Measurements from ENCODE around the gene FCER1G.
"Not testable (repeated sequence)": the region's sequence is repeated elsewhere in the genome, so short reads cannot be mapped to it uniquely, and the experiment has no call there.

FCER1G gene

DNA sequence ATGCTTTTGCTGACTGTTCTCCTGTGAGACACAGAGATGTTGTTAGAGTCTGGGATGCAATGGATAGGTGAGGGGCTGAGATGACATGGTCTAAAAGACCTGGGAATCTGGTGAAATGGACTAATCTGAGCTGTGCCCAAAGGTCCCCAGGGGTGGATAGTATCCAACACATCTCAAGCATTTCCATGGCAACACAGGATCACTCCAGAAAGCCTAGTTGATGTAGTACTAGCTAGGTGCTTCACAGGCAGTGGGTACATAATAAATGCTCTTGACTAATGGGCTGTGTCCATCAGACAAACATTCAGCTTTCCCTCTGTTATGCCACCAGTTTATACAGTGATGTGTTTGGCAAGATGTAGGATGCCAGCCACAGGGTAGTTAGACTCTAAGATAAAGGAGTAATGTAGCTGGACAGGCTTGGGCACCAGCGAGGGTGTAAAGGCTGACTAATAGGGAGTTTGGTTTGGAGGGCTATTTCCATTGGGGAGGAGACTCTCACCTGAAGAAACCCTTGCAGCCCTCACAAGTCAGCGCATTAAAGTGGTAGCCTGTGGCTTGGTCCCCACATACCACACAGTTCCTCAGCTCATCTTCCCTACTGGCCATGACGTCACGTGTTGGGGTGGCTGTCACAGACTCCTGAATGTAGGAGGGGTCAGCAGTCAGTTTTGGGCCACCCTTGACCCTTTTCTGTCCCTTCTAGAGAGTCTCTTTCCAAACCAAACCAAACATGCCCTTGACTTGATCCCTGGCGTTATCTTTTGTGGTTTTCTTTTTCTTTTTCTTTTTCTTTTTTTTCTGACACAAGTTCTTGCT lies 21.1 kb downstream of the FCER1G start:
- ATAC-seq: no peak

DNA sequence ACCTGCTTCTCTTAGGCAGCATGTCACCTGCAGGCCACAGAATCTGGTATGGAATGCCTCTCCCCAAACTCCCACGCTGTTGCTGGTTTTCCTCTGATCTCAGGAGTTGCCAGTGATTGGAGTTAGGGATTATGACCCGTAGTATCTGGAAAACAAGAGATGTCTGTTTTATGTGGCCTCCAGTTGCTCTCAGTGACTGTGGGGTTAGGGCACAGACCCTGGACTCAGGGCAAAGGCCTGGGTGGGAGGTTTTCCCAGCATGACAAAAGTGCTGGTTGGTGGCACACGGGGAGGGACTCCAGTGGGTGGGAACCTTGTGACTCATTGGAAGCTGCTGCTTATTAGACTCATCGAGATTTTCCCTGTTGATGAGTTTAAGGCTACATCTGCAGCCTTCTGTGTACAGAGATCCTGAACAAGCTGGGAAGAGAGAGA lies 23.0 kb downstream of the FCER1G start, which contains the start of gene NR1I3:
Gene NR1I3, minus strand, starts transcription at position 165 of the 435 bp plus-strand sequence. CDS start 1,638 bp downstream, outside the sequence.
- ATAC-seq: no peak

DNA sequence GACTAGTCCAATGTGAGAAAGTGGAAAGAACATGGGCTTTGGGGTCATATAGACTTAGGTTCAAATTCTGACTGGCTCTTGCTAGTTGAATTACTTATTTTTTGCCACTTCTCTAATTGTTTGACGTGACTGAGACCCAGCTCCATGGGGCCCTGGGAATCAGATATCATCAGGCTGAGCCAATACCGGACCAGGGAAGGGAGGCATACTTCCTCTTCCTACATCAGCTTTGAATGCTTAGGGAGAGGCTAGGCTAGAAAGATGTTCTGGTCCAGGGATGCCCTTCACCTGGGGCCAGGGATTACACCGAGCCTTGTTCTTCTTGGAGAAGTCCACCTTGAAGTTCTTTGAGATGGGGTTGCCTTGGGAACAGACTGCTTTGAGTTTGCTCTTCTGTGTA lies 26.6 kb downstream of the FCER1G start:
- no peak for ATAC-seq

DNA sequence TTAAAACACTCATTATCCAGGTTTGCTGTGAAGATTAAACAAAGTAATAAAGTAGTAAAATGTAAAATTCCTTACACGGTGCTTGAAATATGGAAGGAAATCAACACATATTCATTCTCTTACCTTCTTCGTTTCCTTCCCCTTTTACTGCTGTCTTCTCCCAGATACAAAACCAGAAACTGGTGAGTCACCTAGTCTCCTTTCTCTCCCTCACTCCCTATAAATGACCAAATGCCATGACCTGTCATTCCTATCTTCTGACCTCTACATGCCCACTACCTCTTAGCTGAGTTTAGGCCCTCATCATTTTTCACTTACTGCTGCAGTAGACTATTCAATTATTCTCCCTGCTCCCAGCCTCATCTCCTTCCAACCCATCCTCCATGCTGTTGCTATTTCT lies 27.2 kb downstream of the FCER1G start:
- ATAC-seq: no peak

DNA sequence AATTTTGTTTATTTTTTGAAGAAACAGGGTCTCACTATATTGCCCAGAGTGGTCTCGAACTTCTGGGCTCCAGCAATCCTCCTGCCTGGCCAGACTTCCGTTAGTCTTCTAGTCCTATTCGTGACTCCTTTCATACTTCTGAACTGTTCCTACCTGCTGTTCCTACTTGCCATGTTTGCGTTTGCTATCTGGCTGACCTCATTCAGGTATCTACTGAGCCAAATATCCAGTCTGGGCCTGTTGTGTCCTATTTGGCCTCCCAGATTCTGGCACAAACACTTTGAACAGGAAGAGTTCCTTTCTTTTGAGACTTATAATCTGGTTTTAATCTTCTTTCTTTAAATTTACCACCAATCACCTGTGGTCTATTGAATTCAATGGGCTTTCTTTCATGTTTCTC lies 29.8 kb downstream of the FCER1G start:
- ATAC-seq: no peak

DNA sequence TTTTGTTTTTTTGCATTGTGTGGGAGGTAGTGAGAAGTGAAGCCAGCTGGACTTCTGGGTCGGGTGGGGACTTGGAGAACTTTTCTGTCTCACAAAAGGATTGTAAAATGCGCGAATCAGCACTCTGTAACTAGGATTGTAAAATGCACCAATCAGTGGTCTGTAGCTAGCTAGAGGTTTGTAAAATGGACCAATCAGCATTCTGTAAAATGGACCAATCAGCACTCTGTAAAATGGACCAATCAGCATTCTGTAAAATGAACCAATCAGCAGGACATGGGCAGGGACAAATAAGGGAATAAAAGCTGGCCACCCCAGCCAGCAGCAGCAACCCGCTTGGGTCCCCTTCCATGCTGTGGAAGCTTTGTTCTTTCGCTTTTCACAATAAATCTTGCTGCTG lies 35.0 kb downstream of the FCER1G start:
- ATAC-seq: not testable (repeated sequence)

DNA sequence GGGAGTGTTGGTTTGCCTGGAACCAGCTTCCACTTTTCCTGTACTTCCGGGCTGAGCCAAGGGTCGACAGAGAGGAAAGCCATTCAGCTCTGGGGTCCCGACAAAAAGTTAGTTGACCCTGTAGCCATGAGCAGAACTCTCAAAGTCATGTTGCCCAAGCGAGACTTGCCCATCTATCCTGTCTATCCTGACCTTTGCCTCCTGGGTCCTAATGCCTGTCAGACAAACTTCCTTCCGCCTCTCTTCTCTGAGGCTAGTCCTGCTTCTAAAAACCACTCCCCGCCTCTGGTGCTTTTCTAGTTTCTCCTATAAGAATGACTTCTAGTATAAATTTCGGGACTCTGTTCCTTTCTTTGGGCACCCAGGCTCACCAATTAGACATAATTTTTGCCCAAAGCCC lies 35.7 kb downstream of the FCER1G start:
- ATAC-seq: no peak

DNA sequence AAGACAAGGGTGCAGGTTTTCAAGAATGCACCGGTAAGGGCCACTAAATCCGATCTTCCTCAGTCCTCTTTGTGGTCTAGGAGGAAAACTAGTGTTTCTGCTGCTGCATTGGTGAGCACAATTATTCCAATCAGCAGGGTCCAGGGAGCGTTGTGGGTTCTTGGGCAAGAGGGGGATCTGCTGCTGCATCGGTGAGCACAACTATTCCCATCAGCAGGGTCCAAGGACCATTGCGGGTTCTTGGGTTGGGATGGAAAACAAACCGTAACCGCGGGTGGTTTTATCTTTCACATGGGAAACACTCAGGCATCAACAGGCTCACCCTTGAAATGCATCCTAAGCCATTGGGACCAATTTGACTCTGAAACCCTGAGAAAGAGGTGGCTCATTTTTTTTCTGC lies 36.5 kb downstream of the FCER1G start:
- no peak for ATAC-seq

DNA sequence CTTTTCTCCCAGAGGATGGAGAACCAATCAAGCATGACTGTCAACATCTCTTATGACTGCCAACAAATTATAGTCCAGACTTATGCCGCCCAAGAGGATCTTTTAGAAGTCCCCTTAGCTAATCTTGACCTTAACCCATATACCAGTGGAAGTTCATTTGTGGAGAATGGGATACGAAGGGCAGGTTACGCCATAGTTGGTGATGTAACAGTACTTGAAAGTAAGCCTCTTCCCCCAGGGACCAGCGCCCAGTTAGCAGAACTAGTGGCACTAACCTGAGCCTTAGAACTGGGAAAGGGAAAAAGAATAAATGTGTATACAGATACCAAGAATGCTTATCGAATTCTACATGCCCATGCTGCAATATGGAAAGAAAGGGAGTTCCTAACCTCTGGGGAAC lies 40.2 kb downstream of the FCER1G start:
- not testable (repeated sequence) for ATAC-seq

DNA sequence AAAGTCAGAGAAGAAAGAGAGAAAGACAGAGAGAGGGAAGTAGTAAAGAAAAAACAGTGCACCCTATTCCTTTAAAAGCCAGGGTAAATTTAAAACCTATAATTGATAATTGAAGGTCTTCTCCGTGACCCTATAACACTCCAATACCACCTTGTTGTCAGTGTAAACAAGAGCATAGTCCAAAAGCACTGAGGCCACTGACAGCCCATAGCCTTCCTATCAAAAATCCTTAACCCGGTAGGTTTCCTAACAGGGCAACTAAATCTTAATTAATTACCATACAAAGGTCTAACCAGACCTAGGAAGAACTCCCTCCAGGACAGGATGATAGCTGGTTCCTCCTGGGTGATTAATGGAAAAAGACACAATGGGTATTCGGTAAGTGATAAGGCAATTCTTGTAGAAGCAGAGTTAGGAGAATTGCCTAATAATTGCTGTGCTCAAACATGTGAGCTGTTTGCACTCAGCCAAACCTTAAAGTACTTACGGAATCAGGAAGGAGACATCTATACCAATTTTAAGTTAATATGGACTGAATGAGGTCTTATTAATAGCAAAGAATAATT lies 40.9 kb downstream of the FCER1G start:
- ATAC-seq: not testable (repeated sequence)

DNA sequence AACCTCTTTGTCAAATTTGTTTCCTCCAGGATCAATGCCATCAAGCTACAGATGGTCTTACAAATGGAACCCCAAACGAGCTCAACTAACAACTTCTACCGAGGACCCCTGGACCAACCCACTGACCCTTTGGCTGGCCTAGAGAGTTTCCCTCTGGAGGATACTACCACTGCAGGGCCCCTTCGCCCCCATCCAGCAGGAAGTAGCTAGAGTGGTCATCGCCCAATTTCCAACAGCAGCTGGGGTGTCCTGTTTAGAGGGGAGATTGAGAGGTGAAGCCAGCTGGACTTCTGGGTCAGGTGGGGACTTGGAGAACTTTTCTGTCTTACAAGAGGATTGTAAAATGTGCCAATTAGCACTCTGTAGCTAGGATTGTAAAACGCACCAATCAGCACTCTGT lies 42.0 kb downstream of the FCER1G start:
- not testable (repeated sequence) for ATAC-seq

DNA sequence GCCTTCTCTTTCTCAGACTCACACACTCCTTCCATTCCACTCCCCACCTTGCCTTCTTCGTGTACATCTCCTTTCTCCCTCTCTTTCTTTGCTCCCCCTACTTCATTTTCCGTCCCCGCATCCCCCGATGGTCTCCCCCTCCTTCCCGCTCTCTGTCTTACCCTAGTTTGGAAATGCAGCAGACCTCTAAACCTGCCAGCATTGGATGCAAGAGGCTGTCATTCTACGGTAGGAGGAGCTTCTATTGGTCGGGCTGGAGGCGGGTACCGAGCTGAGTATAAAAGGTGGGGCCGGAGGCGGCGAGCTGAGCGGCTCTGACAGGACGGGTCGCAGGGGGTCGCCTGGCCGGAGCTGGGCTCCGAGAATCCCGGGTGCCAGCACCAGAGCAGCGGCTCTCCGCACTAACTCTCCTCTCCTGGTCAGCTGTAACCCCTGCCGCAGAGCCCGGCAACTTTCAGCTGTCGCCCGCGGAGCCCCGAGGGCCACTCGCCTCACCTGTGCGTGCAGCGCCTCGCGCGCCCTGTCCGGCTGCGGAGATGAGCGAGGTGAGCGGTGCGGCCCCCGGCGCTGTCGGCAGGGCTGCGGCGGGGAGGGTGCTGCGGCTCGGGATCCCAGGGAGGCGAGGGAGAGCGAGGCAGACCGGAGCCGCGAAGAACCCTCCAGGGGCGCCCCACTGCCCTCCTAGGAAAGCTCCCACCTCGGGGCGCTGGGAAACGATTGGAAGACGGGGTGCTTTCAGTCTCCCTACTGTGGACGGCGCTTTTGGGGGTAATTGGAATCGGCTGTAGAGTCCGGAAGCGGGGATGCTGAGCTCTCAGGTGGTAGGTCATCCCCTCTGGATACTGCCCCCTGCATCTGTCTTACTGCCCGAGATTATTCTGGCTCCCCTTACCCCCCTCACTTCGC lies 43.6 kb downstream of the FCER1G start, which contains the start of gene PCP4L1:
Gene PCP4L1, plus strand, starts transcription at position 307 of the 906 bp plus-strand sequence. Its CDS starts 230 bp downstream, at position 537.
- ATAC-seq: peak; percentile 84 to 86

DNA sequence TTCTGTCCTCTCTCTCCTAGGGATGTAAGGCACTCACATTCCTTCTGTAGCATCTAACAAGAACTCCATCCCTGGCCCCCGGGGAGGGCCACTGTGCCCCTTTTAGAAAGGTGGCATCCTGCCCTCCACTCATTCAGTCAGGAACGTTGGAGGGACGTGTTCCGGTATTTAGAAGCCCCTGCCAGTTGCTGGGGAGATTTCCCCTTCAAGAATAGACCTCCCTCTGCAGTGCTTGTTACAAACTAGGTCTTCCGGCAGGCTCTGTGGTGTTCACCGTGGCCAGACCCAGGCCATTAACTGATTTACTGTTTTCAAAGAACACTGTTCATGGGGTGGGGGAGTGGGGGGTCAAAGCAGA lies 44.2 kb downstream of the FCER1G start:
- no peak for ATAC-seq

DNA sequence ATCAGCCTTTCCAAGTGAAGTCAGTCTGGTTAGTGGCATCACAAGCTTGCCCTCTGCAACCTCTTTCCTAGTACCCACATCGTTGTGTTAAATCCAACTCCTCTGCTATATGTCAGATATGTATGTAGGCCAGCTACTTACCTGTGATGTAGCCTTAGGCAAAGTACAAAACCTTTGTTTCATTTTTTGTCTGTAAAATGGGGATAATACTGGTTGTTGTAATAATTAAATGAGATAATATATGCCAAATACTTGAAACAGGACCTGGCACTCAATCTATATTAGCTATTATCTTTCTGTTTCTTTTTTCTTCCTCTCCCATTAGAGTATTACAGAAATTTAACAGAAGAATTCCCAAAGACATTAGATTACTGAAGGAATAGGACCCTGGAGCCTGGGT lies 44.7 kb downstream of the FCER1G start:
- ATAC-seq: no peak

DNA sequence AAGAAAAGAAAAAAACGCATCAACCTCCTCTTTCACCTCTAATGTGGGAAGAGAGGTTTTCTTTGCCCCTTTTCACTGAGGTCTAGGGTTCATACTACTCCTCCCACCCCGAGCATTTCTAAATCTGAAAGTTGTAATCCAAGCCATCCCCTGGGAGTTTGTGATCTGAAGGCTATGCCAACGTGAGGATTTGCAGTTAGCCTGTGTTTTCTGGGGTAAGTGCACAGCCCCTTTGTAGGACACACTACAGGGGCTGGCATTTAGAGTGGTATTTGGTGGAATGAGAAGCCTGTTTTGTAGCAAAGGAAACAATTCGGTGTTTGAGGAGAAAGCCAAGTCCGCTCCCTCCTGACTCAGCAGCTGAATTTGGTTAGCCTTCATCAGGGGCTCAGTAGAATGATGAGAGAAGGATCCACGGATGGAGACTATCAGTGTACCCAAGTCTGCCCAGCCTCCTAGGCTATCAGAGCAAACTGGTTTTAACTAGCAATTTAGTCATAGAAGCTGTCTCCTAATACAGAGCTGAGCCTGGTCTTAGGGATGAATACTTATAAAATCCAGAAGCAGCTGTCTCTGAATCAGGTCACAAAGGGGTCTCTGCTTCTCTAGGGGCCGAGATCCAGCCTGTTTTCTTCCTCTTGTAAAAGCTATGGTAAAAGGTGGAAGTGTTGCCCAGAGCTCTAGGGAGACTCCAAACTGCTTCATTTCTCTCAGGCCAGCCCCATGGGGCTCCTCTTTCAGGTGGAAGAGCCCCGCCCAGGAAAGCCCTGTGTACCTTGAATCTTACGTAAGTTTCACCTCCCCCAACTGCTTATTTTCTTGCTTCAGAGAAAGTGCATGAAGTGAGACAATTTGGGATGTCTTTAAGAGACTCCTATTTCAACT lies 45.5 kb downstream of the FCER1G start:
- ATAC-seq: no peak

DNA sequence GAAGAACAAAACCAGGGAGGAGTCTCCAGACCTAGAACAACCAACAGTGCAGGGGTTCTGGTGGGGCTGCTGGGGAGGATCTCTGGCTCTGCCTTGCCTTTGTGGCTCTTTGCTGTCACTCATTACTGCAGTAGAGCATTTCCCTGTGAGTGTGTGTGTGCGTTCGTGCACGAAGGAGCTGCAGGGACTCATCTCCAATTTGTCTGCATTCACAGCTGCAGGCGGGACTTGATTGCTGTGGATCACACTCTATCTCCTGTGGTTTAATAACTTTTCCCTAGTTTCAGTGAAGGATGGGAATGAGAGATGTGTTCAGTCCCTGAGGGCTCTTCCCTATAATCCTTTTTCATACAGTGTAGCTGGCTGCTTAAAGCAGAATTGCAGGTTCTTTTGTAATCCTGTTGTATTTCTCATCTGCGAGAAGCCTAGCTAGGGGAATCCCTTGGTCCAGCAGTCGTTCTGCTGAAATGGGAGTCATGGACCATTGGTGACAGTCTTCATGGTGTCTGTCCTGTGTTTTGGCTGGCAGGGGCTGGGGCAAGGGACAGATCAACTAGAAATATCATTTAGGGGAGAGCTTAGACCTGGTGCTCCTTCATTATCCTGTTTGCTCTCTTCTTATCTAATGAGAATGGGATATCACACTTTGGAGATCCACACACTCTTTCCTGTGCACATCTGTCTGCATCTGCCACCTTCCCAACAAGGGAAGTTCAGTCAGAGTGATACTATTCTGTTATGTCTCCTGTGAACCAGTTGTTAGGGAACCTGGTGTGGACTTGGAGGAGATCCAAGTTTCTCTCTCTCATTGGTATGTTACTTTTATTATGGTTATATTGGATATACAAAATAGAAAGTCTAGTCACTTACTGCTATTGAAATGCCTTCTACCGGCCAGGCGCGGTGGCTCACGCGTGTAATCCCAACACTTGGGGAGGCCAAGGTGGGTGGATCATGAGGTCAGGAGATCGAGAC lies 46.5 kb downstream of the FCER1G start:
- ATAC-seq: no peak

DNA sequence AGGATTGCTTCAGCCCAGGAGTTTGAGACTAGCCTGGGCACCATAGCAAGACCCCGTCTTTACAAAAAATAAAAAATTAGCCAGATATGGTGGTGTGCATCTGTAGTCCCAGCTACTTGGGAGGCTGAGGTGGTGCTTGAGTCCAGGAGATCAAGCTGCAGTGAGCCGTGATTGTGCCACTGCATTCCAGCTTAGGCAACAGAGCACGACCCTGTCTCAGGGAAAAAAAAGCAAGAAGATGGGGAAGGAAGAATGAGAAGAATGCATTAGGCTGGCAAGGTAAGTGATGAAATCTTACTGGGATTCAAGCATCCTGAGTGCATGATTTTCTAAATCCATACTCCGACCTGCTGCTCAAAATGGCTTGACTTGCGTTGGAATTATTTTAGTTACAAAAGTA lies 50.2 kb downstream of the FCER1G start:
- ATAC-seq: no peak

DNA sequence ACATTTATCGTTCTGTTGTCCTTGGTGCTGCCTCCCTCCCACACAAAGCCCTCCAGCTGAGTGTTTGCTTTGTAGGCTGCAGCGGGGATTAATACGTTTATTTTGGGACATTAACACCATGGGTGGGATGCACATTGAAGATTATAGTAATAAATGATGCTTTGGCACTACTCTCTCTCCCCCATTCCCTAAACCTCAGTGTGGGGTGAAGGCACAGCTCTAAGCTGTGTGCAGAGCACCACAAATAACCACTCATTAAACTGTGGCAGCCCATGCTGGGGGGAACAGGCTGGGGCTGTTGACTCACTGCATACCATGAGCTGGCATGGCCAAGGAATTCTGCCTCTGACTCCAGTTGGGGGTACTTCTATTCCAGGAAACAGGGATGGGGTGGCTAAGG lies 51.1 kb downstream of the FCER1G start:
- no peak for ATAC-seq

DNA sequence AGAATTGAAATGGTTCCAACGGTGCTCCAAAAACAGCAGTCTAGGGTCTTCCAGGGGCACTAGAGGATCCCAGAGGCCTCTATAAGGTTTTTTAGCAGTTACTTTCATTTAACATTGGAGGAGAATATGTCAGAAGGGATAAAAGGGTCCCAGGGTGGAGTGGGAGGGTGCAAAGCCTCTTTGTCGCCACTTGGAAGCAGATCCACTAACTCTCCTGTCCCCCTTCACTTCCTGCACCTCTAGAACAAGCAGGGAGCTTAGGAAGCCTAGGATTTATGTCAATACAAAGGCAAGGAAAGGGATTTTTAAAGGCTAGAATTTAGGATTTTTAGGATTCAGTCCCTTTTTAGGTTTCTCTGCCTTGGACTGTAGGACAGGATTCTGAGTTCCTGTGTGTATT lies 51.7 kb downstream of the FCER1G start:
- no peak for ATAC-seq

DNA sequence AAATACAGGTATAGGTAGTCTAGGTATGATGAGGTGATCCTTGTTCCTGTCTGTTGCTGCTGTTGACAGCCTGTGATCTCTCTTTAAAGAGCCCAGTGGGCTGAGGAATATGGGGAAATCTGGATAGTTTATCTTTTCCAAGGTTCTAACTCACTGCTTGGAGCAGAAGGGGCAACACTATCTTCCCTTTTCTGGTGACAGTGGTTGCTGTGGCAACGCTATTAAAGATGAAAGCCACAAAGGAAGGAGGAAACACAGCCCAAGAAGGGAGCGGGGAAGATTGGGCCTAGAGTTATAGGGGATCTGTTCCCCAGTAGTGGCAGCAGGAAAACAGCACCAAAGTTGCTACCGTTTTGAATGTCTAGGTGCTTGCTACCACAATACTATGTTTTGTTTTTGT lies 52.2 kb downstream of the FCER1G start:
- no peak for ATAC-seq
